Pancreas (tissue), 10 donors: ENCODE results near the gene NT5DC4. TPM values are rescaled to one million over a fixed set of nuclear protein-coding genes. Genes with fewer than 3 reads are reported as not detected.

Experiments used
- ATAC-seq, 4 donors: fragments of 200-7000 bp; cut with Tn5 transposase; one replicate each; pipeline versions ENCODE4 v1.8.0 to v1.9.1; 2020; ENCODE audit warnings: mild to moderate bottlenecking in 4 of 4, moderate library complexity in 4 of 4
- DNase-seq, 6 donors: peaks; one replicate each; pipeline ENCODE4 v3.0.0-alpha.2; 2020
- FAIRE-seq: peaks from 2 replicates; lab custom pipeline; 2012; peaks lifted over from hg19 to GRCh38; lab: Jason Lieb, UNC
- H3K27ac ChIP-seq, 4 donors: fragments of 200-600 bp; sonication (generic); 1 replicate in 3 of 4; 2 replicates in 1 of 4; pipeline versions ENCODE4 v1.5.0 to v1.8.0; 2020
- H3K27me3 ChIP-seq, 4 donors: fragments of 200-600 bp; one replicate each; pipeline ENCODE4 v1.8.0; 2021
- H3K36me3 ChIP-seq, 3 donors: fragments of 200-600 bp; sonication (generic) in 1 of 3; one replicate each; pipeline versions ENCODE4 v1.5.0 to v1.8.0; 2020 to 2021
- H3K4me1 ChIP-seq, 3 donors: fragments of 200-600 bp; one replicate each; pipeline ENCODE4 v1.8.0; 2021
- H3K4me3 ChIP-seq, 4 donors: fragments of 200-600 bp; sonication (generic) in 2 of 4; one replicate each; pipeline versions ENCODE4 v1.5.0 to v1.8.0; 2020 to 2021
- H3K9me3 ChIP-seq, 4 donors: fragments of 200-600 bp; one replicate each; pipeline ENCODE4 v1.8.0; 2021
- WGBS, 2 donors: extraction: QIAGEN DNeasy Blood & Tissue Kit; methylation state at CpG; one replicate each; pipeline ENCODE4 v1.1.7; 2013; 5-methylcytosine and 5-hydroxymethylcytosine counted together
- intact Hi-C, 3 donors: fragments of 100-400 bp; cut with DNase I; formaldehyde crosslinking; loops; one replicate each; pipeline versions ENCODE4 v1.11.1 to v1.14.2; 2022
- polyA plus RNA-seq, 2 donors: library from polyadenylated mRNA; stranded (reverse); fragments of 200-250 nt; gene quantifications; one replicate each; pipeline ENCODE4 v1.2.3, GENCODE V29; 2013
- total RNA-seq, 6 donors: library from RNA; stranded (reverse); fragmentation: NEBNext Ultra II Directional in 4 of 6; extraction: Animal tissue kit (Norgen Biotek cat#: 25700) in 4 of 6; gene quantifications; one replicate each; pipeline versions ENCODE4 v1.2.1 to v1.2.4, GENCODE V29; 2021 to 2023
- TF ChIP-seq, protein P1 (sequence below), 4 donors: fragments of 200-600 bp; sonication (generic) in 3 of 4; IDR thresholded peaks; one replicate each; pipeline versions ENCODE4 v1.5.0 to v1.8.0; 2021; ENCODE audit warnings: antibody characterized with exemption in 4 of 4
- donor health status: healthy with polysubstance abuse.
- donor health status: DM: no; HTN: no; CAD: no; lungs with moderate emphysema.
- donor health status: DM: no; HTN: no; CAD: no.
- donor health status: control.
- donor health status: control.
- donor health status: Bipolar disorder and iron deficiency.
- donor health status: DM: yes; HTN: yes; CAD: no.
- donor health status: DM: no; HTN: no; CAD: no.
- donor health status: DM: no; HTN: no; CAD: no.
- donor health status: DM: yes; HTN: yes; CAD: no.

NT5DC4 gene
- total and polyA plus RNA-seq, 8 donors, result 0.09 TPM; not detected in 7

DNA sequence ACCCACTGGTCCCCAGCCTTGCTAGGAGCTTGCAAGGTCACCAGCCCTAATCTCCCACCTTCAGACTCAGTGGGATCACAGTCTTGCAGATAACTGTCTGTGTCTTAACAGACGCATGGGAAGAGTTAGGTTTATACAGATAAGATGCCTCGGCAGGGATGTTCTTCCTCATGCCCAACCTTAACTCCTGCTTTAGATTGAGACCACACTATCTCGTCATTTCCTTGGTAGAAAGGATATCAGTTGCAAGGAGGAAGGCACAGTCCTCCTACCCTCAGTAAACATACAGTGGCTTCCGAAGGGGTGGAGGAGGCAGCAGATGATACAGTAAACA, 7.2 kb downstream of the NT5DC4 start:
- Histone ChIP-seq H3K4me1 (no peaks in the 10 kb centered on the region), H3K4me3 (no peak overlapping the region), H3K27me3 (no peaks in the 10 kb centered on the region), H3K27ac (no peak overlapping the region), H3K9me3 (no peaks in the 10 kb centered on the region), H3K36me3 (no peaks in the 10 kb centered on the region)
- intact Hi-C loops, result loop anchor here in 2 of 3 donors (5.0 kb wide), 2 partner anchors 106 to 121 kb away; no protein-coding TSS in a partner anchor
- DNase-seq (no peak), ATAC-seq (no peak), FAIRE-seq (no peak)
- WGBS, 2 donors, result 52 to 69% methylated on average over 4 of the region's 4 CpGs
- TF ChIP-seq, protein P1, sequence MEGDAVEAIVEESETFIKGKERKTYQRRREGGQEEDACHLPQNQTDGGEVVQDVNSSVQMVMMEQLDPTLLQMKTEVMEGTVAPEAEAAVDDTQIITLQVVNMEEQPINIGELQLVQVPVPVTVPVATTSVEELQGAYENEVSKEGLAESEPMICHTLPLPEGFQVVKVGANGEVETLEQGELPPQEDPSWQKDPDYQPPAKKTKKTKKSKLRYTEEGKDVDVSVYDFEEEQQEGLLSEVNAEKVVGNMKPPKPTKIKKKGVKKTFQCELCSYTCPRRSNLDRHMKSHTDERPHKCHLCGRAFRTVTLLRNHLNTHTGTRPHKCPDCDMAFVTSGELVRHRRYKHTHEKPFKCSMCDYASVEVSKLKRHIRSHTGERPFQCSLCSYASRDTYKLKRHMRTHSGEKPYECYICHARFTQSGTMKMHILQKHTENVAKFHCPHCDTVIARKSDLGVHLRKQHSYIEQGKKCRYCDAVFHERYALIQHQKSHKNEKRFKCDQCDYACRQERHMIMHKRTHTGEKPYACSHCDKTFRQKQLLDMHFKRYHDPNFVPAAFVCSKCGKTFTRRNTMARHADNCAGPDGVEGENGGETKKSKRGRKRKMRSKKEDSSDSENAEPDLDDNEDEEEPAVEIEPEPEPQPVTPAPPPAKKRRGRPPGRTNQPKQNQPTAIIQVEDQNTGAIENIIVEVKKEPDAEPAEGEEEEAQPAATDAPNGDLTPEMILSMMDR (IDR thresholded peaks at IDR 0.05), result no peak

DNA sequence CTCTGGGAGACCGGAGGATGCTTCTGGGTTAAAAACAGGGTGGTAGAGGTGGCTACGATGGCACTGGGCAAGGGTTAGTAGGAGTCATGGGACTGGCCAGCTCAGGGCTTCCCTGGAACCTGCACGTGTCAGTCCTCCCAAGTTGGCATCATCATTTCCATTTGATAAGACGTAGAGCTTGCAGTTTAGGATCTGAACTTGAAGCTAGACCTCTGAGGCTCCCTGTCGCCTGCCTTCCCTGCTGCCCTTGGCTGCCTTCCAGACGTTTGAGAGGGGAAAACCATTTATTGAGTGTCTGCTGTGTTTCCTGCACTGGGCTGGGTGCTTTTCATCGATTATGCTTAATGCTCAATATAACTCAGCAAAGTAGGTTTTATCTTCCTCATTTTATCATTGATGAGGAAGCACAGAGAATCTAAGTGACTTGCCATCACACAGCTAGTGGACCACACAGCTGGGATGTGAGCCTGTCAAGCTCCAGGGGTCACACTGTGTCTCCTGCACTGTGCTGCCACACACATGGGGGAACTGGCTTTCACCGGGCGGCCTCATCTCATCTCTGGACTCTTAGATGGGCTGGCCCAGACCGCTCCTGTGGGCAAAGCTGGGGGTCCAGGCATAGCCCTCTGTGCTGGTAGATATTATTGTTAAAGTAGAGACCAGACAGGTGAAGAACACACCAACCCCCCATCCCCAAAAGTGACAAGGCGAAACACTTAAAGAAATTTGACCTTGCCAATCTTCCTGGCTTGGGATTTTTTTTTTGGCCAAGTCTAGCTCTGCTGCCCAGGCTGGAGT, 7.8 kb downstream of the NT5DC4 start:
- Histone ChIP-seq H3K27me3 (no peaks in the 10 kb centered on the region), H3K27ac (no peak overlapping the region), H3K4me3 (no peak overlapping the region), H3K4me1 (no peaks in the 10 kb centered on the region), H3K9me3 (no peaks in the 10 kb centered on the region), H3K36me3 (no peaks in the 10 kb centered on the region)
- intact Hi-C loops, result loop anchor here in 2 of 3 donors (5.0 kb wide), 2 partner anchors 106 to 121 kb away; no protein-coding TSS in a partner anchor
- DNase-seq (no peak), FAIRE-seq (no peak), ATAC-seq (no peak)
- TF ChIP-seq, protein P1 (IDR thresholded peaks at IDR 0.05), result no peak
- WGBS, 2 donors, result 36 to 43% methylated on average over 11 of the region's 11 CpGs

DNA sequence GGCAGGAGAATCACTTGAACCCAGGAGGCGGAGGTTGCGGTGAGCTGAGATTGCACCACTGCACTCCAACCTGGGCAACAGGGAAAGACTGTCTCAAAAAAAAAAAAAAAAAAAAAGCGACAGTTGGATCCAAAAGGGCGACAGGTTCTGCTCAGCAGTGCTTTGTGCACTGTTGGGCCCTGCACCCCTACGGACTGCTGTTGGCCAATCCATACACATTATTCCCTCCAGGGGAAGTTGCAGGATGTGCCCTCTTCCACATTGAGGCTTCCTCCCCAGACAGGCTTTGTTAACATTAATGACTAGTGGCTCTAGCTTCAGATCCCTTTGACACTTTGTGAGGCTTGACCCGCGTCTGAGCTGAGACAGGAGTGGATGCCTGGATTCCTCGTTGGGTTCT, 9.4 kb downstream of the NT5DC4 start:
- 78 to 84% methylated on average over 8 of the region's 8 CpGs for WGBS, 2 donors
- ATAC-seq (no peak), DNase-seq (no peak), FAIRE-seq (no peak)
- intact Hi-C loops, result no loop called here
- H3K27me3 ChIP-seq, result no peaks in the 10 kb centered on the region
- no peak overlapping the region for H3K27ac ChIP-seq
- TF ChIP-seq, protein P1 (IDR thresholded peaks at IDR 0.05), result no peak
- H3K36me3 ChIP-seq, result no peaks in the 10 kb centered on the region
- no peaks in the 10 kb centered on the region for H3K4me1 ChIP-seq
- H3K4me3 ChIP-seq, result no peak overlapping the region
- no peaks in the 10 kb centered on the region for H3K9me3 ChIP-seq

DNA sequence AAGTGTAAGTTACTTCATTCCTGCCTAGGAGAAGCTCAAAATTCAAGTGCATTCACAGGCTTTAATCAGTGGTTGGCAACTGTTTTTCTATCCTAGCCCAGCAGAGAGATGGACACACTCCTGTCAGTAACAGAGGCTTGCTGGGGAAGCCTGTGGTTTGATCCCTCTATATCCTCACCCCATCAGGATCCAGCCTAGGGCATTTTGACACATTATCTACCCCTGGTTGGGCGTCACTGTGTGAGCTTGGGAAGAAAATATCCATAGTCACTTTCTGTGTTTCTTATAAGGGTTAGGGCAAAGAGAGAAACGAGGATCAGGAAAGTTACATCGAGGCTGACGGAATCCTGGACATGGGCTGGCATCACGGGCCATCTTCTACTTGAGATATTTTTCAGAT, 10.0 kb downstream of the NT5DC4 start:
- Histone ChIP-seq H3K27me3 (no peaks in the 10 kb centered on the region), H3K4me1 (no peaks in the 10 kb centered on the region), H3K36me3 (no peaks in the 10 kb centered on the region), H3K9me3 (no peaks in the 10 kb centered on the region), H3K4me3 (no peak overlapping the region), H3K27ac (no peak overlapping the region)
- TF ChIP-seq, protein P1 (IDR thresholded peaks at IDR 0.05), result no peak
- 71 to 74% methylated on average over 5 of the region's 5 CpGs for WGBS, 2 donors
- no peak for DNase-seq
- intact Hi-C loops, result no loop called here
- FAIRE-seq, result no peak
- no peak for ATAC-seq

DNA sequence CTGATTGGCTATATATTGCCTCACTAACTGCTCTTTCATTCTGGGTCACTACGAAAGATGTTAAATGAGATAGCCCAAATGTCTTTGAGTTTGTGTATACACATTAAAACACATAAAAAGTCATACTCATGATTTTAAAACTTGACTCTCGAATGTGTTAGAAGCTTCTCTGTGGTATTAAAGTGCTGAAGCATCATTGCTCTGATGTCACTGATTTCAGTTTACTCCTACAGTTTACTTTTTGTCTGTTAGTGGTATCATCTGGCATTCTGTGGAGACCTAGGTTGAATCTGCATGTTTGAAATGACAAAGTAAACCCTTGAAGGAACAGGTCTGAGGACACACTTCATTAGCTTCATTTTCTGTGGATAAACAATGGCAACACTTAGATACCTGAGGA, 10.7 kb downstream of the NT5DC4 start:
- no peak for ATAC-seq
- H3K4me3 ChIP-seq, result no peak overlapping the region
- H3K4me1 ChIP-seq, result no peaks in the 10 kb centered on the region
- 65 to 75% methylated on average over 2 of the region's 2 CpGs for WGBS, 2 donors
- no peak overlapping the region for H3K27ac ChIP-seq
- no peaks in the 10 kb centered on the region for H3K36me3 ChIP-seq
- no peak for DNase-seq
- H3K9me3 ChIP-seq, result no peaks in the 10 kb centered on the region
- FAIRE-seq, result no peak
- TF ChIP-seq, protein P1 (IDR thresholded peaks at IDR 0.05), result no peak
- intact Hi-C loops, result no loop called here
- H3K27me3 ChIP-seq, result no peaks in the 10 kb centered on the region
